Neutrophil (primary cell): ENCODE results near the gene MEF2B.

Experiments
- H3K27ac ChIP-seq: fragments of 200-600 bp; sonication (generic); 2 replicates; pipeline ENCODE4 v1.5.1; 2016; ENCODE audit warnings: mild to moderate bottlenecking, moderate library complexity
- H3K27me3 ChIP-seq: fragments of 200-600 bp; sonication (generic); 2 replicates; pipeline ENCODE4 v1.6.0; 2016; ENCODE audit warnings: mild to moderate bottlenecking
- H3K36me3 ChIP-seq: fragments of 200-600 bp; sonication (generic); 2 replicates; pipeline ENCODE4 v1.5.1; 2017
- H3K4me1 ChIP-seq, 2 experiments: fragments of 200-600 bp in 1 of 2; sonication (generic) in 1 of 2; 1 replicate in 1 of 2; 2 replicates in 1 of 2; pipeline versions ENCODE4 v1.5.1 to v1.6.1; 2013 to 2016; ENCODE audit warnings: low read depth in 1 of 2, low read length in 1 of 2, mild to moderate bottlenecking in 1 of 2, moderate library complexity in 1 of 2; ENCODE audit not compliant: control insufficient read depth in 1 of 2, insufficient read depth in 1 of 2
- H3K4me3 ChIP-seq, 2 experiments: fragments of 200-600 bp in 1 of 2; sonication (generic) in 1 of 2; 1 replicate in 1 of 2; 2 replicates in 1 of 2; pipeline ENCODE4 v1.5.1; 2013 to 2016; ENCODE audit warnings: low read depth in 1 of 2, low read length in 1 of 2, mild to moderate bottlenecking in 1 of 2, moderate library complexity in 1 of 2
- H3K9me3 ChIP-seq: fragments of 200-600 bp; sonication (generic); 2 replicates; pipeline ENCODE4 v1.5.1; 2016
- TF ChIP-seq, protein P1 (sequence below): fragments of 200-600 bp; sonication (generic); IDR thresholded peaks from 2 replicates; pipeline ENCODE4 v1.5.1; 2016; ENCODE audit warnings: antibody characterized with exemption

The MEF2B gene

DNA sequence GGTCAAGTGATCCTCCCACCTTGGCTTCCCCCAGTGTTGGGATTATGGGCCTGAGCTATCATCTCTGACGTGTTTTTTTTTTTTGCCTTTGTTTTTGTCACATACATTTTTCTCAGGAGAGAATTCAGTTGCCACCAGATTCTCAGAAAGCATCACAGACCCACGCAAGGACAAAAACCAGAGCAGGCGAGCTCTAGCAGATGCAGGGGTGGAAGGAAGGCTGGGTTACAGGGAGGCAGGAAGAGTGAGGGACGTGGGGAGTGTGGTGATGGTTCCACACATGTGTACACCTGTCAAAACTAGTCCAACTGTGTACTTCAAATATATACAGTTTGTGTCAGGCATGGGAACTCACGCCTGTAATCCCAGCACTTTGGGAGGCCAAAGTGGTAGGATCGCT is 36.1 kb downstream of the MEF2B start:
- peaks cover 15 to 21% of the 10 kb centered on the region in 2 experiments for H3K4me1 ChIP-seq
- no peak overlapping the region for H3K27ac ChIP-seq
- H3K36me3 ChIP-seq: no peaks in the 10 kb centered on the region
- H3K4me3 ChIP-seq: no peak overlapping the region
- TF ChIP-seq, protein P1, sequence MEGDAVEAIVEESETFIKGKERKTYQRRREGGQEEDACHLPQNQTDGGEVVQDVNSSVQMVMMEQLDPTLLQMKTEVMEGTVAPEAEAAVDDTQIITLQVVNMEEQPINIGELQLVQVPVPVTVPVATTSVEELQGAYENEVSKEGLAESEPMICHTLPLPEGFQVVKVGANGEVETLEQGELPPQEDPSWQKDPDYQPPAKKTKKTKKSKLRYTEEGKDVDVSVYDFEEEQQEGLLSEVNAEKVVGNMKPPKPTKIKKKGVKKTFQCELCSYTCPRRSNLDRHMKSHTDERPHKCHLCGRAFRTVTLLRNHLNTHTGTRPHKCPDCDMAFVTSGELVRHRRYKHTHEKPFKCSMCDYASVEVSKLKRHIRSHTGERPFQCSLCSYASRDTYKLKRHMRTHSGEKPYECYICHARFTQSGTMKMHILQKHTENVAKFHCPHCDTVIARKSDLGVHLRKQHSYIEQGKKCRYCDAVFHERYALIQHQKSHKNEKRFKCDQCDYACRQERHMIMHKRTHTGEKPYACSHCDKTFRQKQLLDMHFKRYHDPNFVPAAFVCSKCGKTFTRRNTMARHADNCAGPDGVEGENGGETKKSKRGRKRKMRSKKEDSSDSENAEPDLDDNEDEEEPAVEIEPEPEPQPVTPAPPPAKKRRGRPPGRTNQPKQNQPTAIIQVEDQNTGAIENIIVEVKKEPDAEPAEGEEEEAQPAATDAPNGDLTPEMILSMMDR: no peak
- peaks cover 15% of the 10 kb centered on the region for H3K27me3 ChIP-seq
- no peaks in the 10 kb centered on the region for H3K9me3 ChIP-seq

DNA sequence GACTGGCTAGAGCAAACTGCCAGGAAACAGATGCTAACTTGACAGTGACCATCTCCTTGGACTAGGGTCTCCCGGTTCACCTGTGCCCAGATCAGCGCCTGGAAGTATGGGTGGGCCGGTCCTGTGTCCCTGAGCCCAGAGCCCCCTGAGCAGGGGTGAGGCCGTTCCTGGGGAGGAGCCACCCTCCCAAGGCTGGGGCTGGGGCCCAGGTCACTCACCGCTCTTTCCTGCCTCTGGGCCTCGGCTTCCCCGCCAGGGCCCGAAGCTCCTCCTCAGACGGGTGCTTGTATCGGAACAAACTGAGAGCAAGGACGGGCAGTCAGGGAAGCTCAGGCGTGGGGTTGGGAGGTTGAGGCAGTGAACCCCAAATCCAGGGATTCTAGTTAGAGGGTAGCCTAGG is 37.2 kb downstream of the MEF2B start:
- H3K27me3 ChIP-seq: peaks cover 14% of the 10 kb centered on the region
- H3K4me3 ChIP-seq: no peak overlapping the region
- no peaks in the 10 kb centered on the region for H3K36me3 ChIP-seq
- H3K9me3 ChIP-seq: no peaks in the 10 kb centered on the region
- peaks cover 8 to 11% of the 10 kb centered on the region in 2 experiments for H3K4me1 ChIP-seq
- TF ChIP-seq, protein P1: no peak
- H3K27ac ChIP-seq: no peak overlapping the region

DNA sequence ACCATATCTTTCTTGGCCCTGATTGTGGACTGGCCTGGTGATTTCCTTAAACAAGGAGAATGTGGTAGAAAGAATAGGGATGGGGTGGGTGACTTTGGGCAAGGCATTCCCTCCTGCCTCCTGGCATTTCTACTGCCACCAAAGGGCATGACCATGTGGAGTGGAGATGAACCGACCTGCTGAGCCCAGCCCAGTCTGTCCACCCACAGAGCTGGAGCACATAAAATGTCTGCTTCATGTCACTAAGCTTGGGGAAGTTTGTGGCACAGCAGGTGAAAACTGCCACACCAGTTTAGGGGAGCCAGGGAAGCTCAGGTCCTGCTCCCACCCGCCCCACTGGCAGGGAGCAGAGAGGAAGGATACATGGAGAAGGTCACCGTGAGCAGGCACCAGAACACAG is 38.1 kb downstream of the MEF2B start:
- H3K27ac ChIP-seq: no peak overlapping the region
- TF ChIP-seq, protein P1: no peak
- H3K27me3 ChIP-seq: peaks cover 5% of the 10 kb centered on the region
- peaks cover 4 to 5% of the 10 kb centered on the region in 2 experiments for H3K4me1 ChIP-seq
- H3K9me3 ChIP-seq: no peaks in the 10 kb centered on the region
- no peak overlapping the region for H3K4me3 ChIP-seq
- no peaks in the 10 kb centered on the region for H3K36me3 ChIP-seq

DNA sequence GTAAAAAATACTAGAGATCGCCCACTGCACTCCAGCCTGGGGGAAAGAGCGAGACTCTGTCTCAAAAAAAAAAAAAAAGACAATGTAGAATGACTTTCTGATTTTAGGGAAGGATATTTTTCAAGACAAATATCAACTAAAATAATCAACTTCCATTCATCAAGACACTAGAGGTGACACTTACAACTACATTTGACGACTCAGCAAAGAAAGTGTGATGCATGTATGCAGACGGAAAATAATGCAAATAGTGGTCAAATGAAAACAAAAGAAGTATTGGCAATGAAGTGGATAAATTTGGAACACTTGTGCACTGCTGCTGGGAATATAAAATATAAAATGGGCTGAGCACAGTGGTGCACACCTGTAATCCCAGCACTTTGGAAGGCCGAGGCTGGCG is 44.0 kb downstream of the MEF2B start:
- H3K27ac ChIP-seq: no peak overlapping the region
- H3K4me3 ChIP-seq: no peak overlapping the region
- peaks cover 0 to under 1% of the 10 kb centered on the region in 2 experiments for H3K4me1 ChIP-seq
- H3K27me3 ChIP-seq: no peaks in the 10 kb centered on the region
- no peaks in the 10 kb centered on the region for H3K9me3 ChIP-seq
- TF ChIP-seq, protein P1: no peak
- H3K36me3 ChIP-seq: no peaks in the 10 kb centered on the region

DNA sequence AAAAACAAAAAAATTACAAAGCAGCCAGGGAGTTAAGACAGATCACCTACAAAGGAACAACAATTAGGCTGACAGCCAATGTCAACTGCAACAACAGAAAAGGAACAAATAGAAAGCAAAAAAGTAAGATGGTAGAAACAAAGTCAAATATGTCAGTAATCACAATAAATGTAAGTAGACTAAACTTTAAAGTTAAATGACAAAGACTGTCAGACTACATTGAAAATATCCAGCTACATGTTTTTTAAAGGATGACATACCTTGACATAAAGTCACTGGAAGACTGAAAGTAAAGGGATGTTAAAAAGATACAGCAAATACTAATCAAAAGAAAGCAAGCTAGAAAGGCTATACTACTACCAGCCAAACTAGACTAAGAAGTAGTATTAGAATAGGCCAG is 46.7 kb downstream of the MEF2B start:
- TF ChIP-seq, protein P1: no peak
- Histone ChIP-seq H3K9me3 (no peaks in the 10 kb centered on the region), H3K36me3 (no peaks in the 10 kb centered on the region), H3K27ac (no peak overlapping the region), H3K4me1 (peaks cover 0 to 2% of the 10 kb centered on the region in 2 experiments), H3K4me3 (no peak overlapping the region), H3K27me3 (no peaks in the 10 kb centered on the region)

DNA sequence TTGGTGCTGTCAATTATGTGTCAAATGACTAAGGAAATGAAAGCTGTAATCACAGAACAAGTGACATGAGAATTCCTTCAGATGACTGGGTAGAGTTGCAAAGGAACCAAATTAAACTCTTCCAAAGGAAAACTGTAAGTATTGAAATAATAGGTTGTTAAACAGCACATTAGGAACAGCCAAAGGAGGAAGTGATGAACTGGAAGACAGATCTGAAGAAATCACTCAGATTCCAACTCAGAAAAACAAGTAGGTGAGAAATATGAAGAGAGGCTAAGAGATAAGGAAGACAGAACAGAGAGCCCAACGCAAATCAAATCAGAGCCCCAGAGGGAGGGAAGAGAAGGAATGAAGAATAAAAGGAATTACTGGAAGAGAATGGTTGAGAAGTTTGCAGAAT is 47.2 kb downstream of the MEF2B start:
- H3K27me3 ChIP-seq: no peaks in the 10 kb centered on the region
- H3K9me3 ChIP-seq: no peaks in the 10 kb centered on the region
- H3K36me3 ChIP-seq: no peaks in the 10 kb centered on the region
- no peak overlapping the region for H3K27ac ChIP-seq
- TF ChIP-seq, protein P1: no peak
- peaks cover 0 to 2% of the 10 kb centered on the region in 2 experiments for H3K4me1 ChIP-seq
- H3K4me3 ChIP-seq: no peak overlapping the region
